Keratinocyte (primary cell): ENCODE results near the gene B9D2.

ENCODE experiments used
- CTCF ChIP-seq, 3 experiments: IDR thresholded peaks in 1 of 3; conservative IDR thresholded peaks in 1 of 3; optimal IDR thresholded peaks in 1 of 3; 2 replicates in 2 of 3; 3 replicates in 1 of 3; pipeline versions ENCODE3 to v1.5.1; 2011; ENCODE audit warnings: low read length in 3 of 3, mild to moderate bottlenecking in 3 of 3, moderate library complexity in 2 of 3, control low read depth in 1 of 3, inconsistent platforms in 1 of 3; ENCODE audit not compliant: insufficient read depth in 2 of 3; ENCODE audit errors: extremely low read depth in 1 of 3
- EZH2 ChIP-seq: IDR thresholded peaks from one replicate; pipeline ENCODE4 v1.6.1; 2012; ENCODE audit warnings: inconsistent platforms, mild to moderate bottlenecking, low read length, moderate library complexity

DNA sequence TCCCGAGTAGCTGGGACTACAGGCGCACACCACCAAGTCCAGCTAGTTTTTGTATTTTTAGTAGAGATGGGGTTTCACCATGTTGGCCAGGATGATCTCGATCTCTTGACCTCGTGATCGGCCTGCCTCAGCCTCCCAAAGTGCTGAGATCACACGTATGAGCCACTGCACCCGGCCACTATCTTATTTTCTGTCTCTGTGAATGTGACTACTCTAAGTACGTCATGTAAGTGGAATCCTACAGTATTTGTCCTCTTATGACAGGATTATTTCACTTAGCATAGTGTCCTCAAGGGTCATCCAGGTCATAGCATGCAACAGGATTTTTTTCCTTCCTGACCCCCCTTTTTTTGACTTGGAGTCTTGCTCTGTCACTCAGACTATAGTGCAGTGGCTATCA is 7.6 kb upstream of the B9D2 start:
- no peak for TF ChIP-seq CTCF (optimal IDR thresholded peaks at IDR 0.05 in 1 of 3, IDR thresholded peaks at IDR 0.05 in 1 of 3, conservative IDR thresholded peaks at IDR 0.05 in 1 of 3; ENCODE audit: extremely low read depth in 1 of 3, insufficient read depth in 2 of 3, low read length in 3 of 3)
- no peak for TF ChIP-seq EZH2
